Measurements from ENCODE around the gene RIPPLY3.

- no peak for TF ChIP-seq REST (IDR thresholded peaks at IDR 0.05; ENCODE audit: low read depth)
- no peak for TF ChIP-seq SIN3A (IDR thresholded peaks at IDR 0.05; ENCODE audit: low read depth)
- no peak for TF ChIP-seq ZBTB33 (IDR thresholded peaks at IDR 0.05; ENCODE audit: extremely low read depth, insufficient replicate concordance, low read length)
- TF ChIP-seq CEBPB (IDR thresholded peaks at IDR 0.05; ENCODE audit: low read depth): no peak
Measured at GRCh38 chr21:37061926-37062592, 55.6 kb downstream of the RIPPLY3 start.

All from HCT116 (cell line).